H9 (cell line): ENCODE measurements around the gene FAHD2A. TPM values are rescaled to one million over a fixed set of nuclear protein-coding genes. Genes with fewer than 3 reads are reported as not detected.
"Not testable (repeated sequence)": the region's sequence is repeated elsewhere in the genome, so short reads cannot be mapped to it uniquely, and the experiment has no call there.

Experiments
- DNase-seq: peaks from one replicate; pipeline ENCODE4 v3.0.0-alpha.2; 2017
- H2AFZ ChIP-seq: one replicate; pipeline ENCODE4 v1.6.1; 2013; ENCODE audit warnings: mild to moderate bottlenecking, low read length, control low read depth, moderate library complexity
- H2AK5ac ChIP-seq: 2 replicates; pipeline ENCODE4 v1.6.1; 2013; ENCODE audit warnings: low read length, control low read depth, mixed read lengths; ENCODE audit not compliant: insufficient read length
- H2BK120ac ChIP-seq: one replicate; pipeline ENCODE4 v1.6.1; 2013; ENCODE audit warnings: low read depth, mild to moderate bottlenecking, low read length, control low read depth, inconsistent platforms; ENCODE audit not compliant: poor library complexity, severe bottlenecking
- H2BK12ac ChIP-seq: 2 replicates; pipeline ENCODE4 v1.6.1; 2013; ENCODE audit warnings: low read length, control low read depth, mixed read lengths, low read depth; ENCODE audit not compliant: insufficient read length
- H2BK15ac ChIP-seq: 2 replicates; pipeline ENCODE4 v1.6.1; 2013; ENCODE audit warnings: low read depth, low read length, control low read depth
- H2BK20ac ChIP-seq: one replicate; pipeline ENCODE4 v1.6.1; 2013; ENCODE audit warnings: low read depth, mild to moderate bottlenecking, low read length, control low read depth, inconsistent platforms; ENCODE audit not compliant: poor library complexity, severe bottlenecking
- H2BK5ac ChIP-seq: 2 replicates; pipeline ENCODE4 v1.6.1; 2013; ENCODE audit warnings: low read length, control low read depth, mixed read lengths; ENCODE audit not compliant: insufficient read length
- H3K14ac ChIP-seq: 2 replicates; pipeline ENCODE4 v1.6.1; 2013; ENCODE audit warnings: low read length, control low read depth; ENCODE audit not compliant: insufficient read depth
- H3K18ac ChIP-seq: 2 replicates; pipeline ENCODE4 v1.6.1; 2013; ENCODE audit warnings: low read depth, mild to moderate bottlenecking, mixed read lengths, low read length, control low read depth; ENCODE audit not compliant: insufficient read length
- H3K23ac ChIP-seq: 2 replicates; pipeline ENCODE4 v1.6.1; 2013; ENCODE audit warnings: low read length, control low read depth, mixed read lengths, low read depth; ENCODE audit not compliant: insufficient read length
- H3K23me2 ChIP-seq: 2 replicates; pipeline ENCODE4 v1.6.1; 2013; ENCODE audit warnings: low read depth, mild to moderate bottlenecking, mixed read lengths, low read length, control low read depth; ENCODE audit not compliant: insufficient read length, poor library complexity, severe bottlenecking
- H3K27ac ChIP-seq: 2 replicates; pipeline ENCODE4 v1.5.1; 2013; ENCODE audit warnings: low read length, control low read depth, mixed read lengths, low read depth; ENCODE audit not compliant: insufficient read length
- H3K27me3 ChIP-seq: 2 replicates; pipeline ENCODE4 v1.6.1; 2013; ENCODE audit warnings: low read length, control low read depth, inconsistent platforms; ENCODE audit not compliant: insufficient read depth
- H3K4ac ChIP-seq: 2 replicates; pipeline ENCODE4 v1.6.1; 2013; ENCODE audit warnings: low read depth, mild to moderate bottlenecking, control low read depth, inconsistent platforms, low read length, moderate library complexity
- H3K4me1 ChIP-seq: 2 replicates; pipeline ENCODE4 v1.6.1; 2013; ENCODE audit warnings: low read length, control low read depth, inconsistent platforms; ENCODE audit not compliant: insufficient read depth
- H3K4me2 ChIP-seq: 2 replicates; pipeline ENCODE4 v1.6.1; 2013; ENCODE audit warnings: low read length, control low read depth, mixed read lengths; ENCODE audit not compliant: insufficient read length, insufficient read depth
- H3K56ac ChIP-seq: 2 replicates; pipeline ENCODE4 v1.6.1; 2013; ENCODE audit warnings: low read depth, mild to moderate bottlenecking, mixed read lengths, low read length, control low read depth; ENCODE audit not compliant: insufficient read length
- H3K79me1 ChIP-seq: 2 replicates; pipeline ENCODE4 v1.6.1; 2013; ENCODE audit warnings: low read depth, mild to moderate bottlenecking, moderate library complexity, low read length, control low read depth, inconsistent platforms; ENCODE audit not compliant: insufficient read depth, poor library complexity, severe bottlenecking
- H3K79me2 ChIP-seq: 2 replicates; pipeline ENCODE4 v1.6.1; 2013; ENCODE audit warnings: low read length, control low read depth, inconsistent platforms; ENCODE audit not compliant: insufficient read depth
- H3K9ac ChIP-seq: 2 replicates; pipeline ENCODE4 v1.6.1; 2013; ENCODE audit warnings: low read length, control low read depth, mixed read lengths; ENCODE audit not compliant: insufficient read length; ENCODE audit errors: extremely low read depth
- H3K9me3 ChIP-seq: one replicate; pipeline ENCODE4 v1.6.1; 2013; ENCODE audit warnings: low read depth, low read length, inconsistent platforms; ENCODE audit not compliant: control insufficient read depth
- H3T11ph ChIP-seq: one replicate; pipeline ENCODE4 v1.6.1; 2013; ENCODE audit warnings: mild to moderate bottlenecking, low read length, control low read depth, inconsistent platforms
- H4K20me1 ChIP-seq: one replicate; pipeline ENCODE4 v1.6.1; 2013; ENCODE audit not compliant: control insufficient read depth, insufficient read length, insufficient read depth
- H4K5ac ChIP-seq: 2 replicates; pipeline ENCODE4 v1.6.1; 2013; ENCODE audit warnings: low read depth, mild to moderate bottlenecking, mixed read lengths, low read length, control low read depth; ENCODE audit not compliant: insufficient read length
- H4K8ac ChIP-seq: replicated peaks from 2 replicates; pipeline ENCODE4 v1.6.1; 2013; ENCODE audit warnings: low read length, control low read depth, mixed read lengths, low read depth; ENCODE audit not compliant: insufficient read length
- H4K91ac ChIP-seq: 2 replicates; pipeline ENCODE4 v1.6.1; 2013; ENCODE audit warnings: low read depth, mild to moderate bottlenecking, moderate library complexity, mixed read lengths, low read length, control low read depth; ENCODE audit not compliant: insufficient read length
- H3K27ac Mint-ChIP-seq, 3 experiments: 2 replicates in 2 of 3; 3 replicates in 1 of 3; pipeline ENCODE4 v1.8.0; 2020 to 2021; ENCODE audit warnings: mixed read lengths in 3 of 3, mild to moderate bottlenecking in 1 of 3, moderate library complexity in 1 of 3
- H3K27me3 Mint-ChIP-seq: 2 replicates; pipeline ENCODE4 v1.8.0; 2021; ENCODE audit warnings: low read depth, mild to moderate bottlenecking, moderate library complexity, mixed read lengths
- H3K36me3 Mint-ChIP-seq, 3 experiments: 2 replicates in 2 of 3; 3 replicates in 1 of 3; pipeline ENCODE4 v1.8.0; 2020 to 2021; ENCODE audit warnings: low read depth in 3 of 3, mixed read lengths in 3 of 3; ENCODE audit not compliant: insufficient read depth in 1 of 3
- H3K4me1 Mint-ChIP-seq, 2 experiments: 2 replicates each; pipeline ENCODE4 v1.8.0; 2020; ENCODE audit warnings: mixed read lengths in 2 of 2
- H3K4me3 Mint-ChIP-seq, 2 experiments: 2 replicates in 1 of 2; 3 replicates in 1 of 2; pipeline ENCODE4 v1.8.0; 2020 to 2021; ENCODE audit warnings: mild to moderate bottlenecking in 2 of 2, mixed read lengths in 2 of 2, moderate library complexity in 1 of 2
- H3K9me3 Mint-ChIP-seq, 2 experiments: 2 replicates in 1 of 2; 3 replicates in 1 of 2; pipeline ENCODE4 v1.8.0; 2020; ENCODE audit warnings: mild to moderate bottlenecking in 2 of 2, mixed read lengths in 2 of 2, moderate library complexity in 1 of 2
- CTCF ChIP-seq: fragments of 200-600 bp; sonication (generic); conservative IDR thresholded peaks from 3 replicates; pipeline ENCODE4 v1.8.0; 2021; ENCODE audit warnings: antibody characterized with exemption, mild to moderate bottlenecking
- WGBS: extraction: QIAGEN DNeasy Blood & Tissue Kit; methylation state at CpG from one replicate; pipeline ENCODE4 v1.1.7; 2013; ENCODE audit warnings: missing lambda C conversion rate, low lambda C conversion rate, mixed read lengths; ENCODE audit not compliant: insufficient read length; ENCODE audit errors: extremely low coverage; 5-methylcytosine and 5-hydroxymethylcytosine counted together
- total RNA-seq: library from RNA; stranded (reverse); gene quantifications from 2 replicates; pipeline ENCODE4 v1.2.1, GENCODE V29; 2021

FAHD2A gene
- total RNA-seq, 1 experiment from 2014 or later = 39.8 TPM

- Histone ChIP-seq H3K14ac (no peak overlapping the region), H2BK12ac (no peak overlapping the region), H3T11ph (no peak overlapping the region), H3K27me3 (no peaks in the 10 kb centered on the region), H4K5ac (no peak overlapping the region), H2BK120ac (no peak overlapping the region), H3K4ac (no peak overlapping the region), H4K20me1 (no peaks in the 10 kb centered on the region), H3K23me2 (no peaks in the 10 kb centered on the region), H3K4me1 (no peaks in the 10 kb centered on the region), H3K9me3 (no peaks in the 10 kb centered on the region), H2BK20ac (no peak overlapping the region), H4K8ac (no peak overlapping the region), H3K23ac (no peak overlapping the region), H2BK15ac (no peak overlapping the region), H3K27ac (no peak overlapping the region), H2AFZ (no peak overlapping the region), H3K79me2 (no peaks in the 10 kb centered on the region), H4K91ac (no peak overlapping the region), H3K18ac (no peak overlapping the region), H3K79me1 (no peaks in the 10 kb centered on the region), H3K4me2 (no peak overlapping the region), H3K9ac (no peak overlapping the region), H3K56ac (no peak overlapping the region), H2AK5ac (no peak overlapping the region), H2BK5ac (no peak overlapping the region)
- H3K4me3 Mint-ChIP-seq = no peak overlapping the region
- no peaks in the 10 kb centered on the region for H3K4me1 Mint-ChIP-seq
- TF ChIP-seq CTCF = no peak
- no peak overlapping the region for H3K27ac Mint-ChIP-seq
- peak; percentile 5 for DNase-seq
- peaks cover 40% of the 10 kb centered on the region for H3K27me3 Mint-ChIP-seq
- H3K36me3 Mint-ChIP-seq = no peaks in the 10 kb centered on the region; a peak in 1 of 7 replicates
- no CpG with 5 or more reads among the region's 8 CpGs for WGBS
- peaks cover 7 to 10% of the 10 kb centered on the region in 2 experiments; a peak in 4 of 5 replicates for H3K9me3 Mint-ChIP-seq
Measured at GRCh38 chr2:95354925-95355324, 47.6 kb upstream of the FAHD2A start.

- not testable (repeated sequence) for H3K4me3 Mint-ChIP-seq, H3K23me2 ChIP-seq, H3K27ac ChIP-seq, H3T11ph ChIP-seq, H2BK120ac ChIP-seq, H2AFZ ChIP-seq, H2BK5ac ChIP-seq, DNase-seq, H4K8ac ChIP-seq, H2BK20ac ChIP-seq, H4K91ac ChIP-seq, H2BK12ac ChIP-seq, H3K23ac ChIP-seq, H4K20me1 ChIP-seq, H3K4me2 ChIP-seq, H2AK5ac ChIP-seq, H3K4ac ChIP-seq, H3K27me3 ChIP-seq, H3K14ac ChIP-seq, H3K9me3 ChIP-seq, H3K27ac Mint-ChIP-seq, H3K79me2 ChIP-seq, H3K9ac ChIP-seq, H3K56ac ChIP-seq, H2BK15ac ChIP-seq, H4K5ac ChIP-seq, H3K36me3 Mint-ChIP-seq, H3K18ac ChIP-seq, H3K79me1 ChIP-seq, H3K4me1 ChIP-seq, H3K4me1 Mint-ChIP-seq
- WGBS = no CpG with 5 or more reads among the region's 5 CpGs
- H3K9me3 Mint-ChIP-seq = peaks cover 7 to 14% of the 10 kb centered on the region in 2 experiments; a peak in 4 of 5 replicates
- peaks cover 38% of the 10 kb centered on the region for H3K27me3 Mint-ChIP-seq
Measured at GRCh38 chr2:95355486-95355885, 47.0 kb upstream of the FAHD2A start.
